ENCODE results near the gene REEP3. TPM values are rescaled to one million over a fixed set of nuclear protein-coding genes. Genes with fewer than 3 reads are reported as not detected.
"Not testable (repeated sequence)": the region's sequence is repeated elsewhere in the genome, so short reads cannot be mapped to it uniquely, and the experiment has no call there.

Gene REEP3
- total RNA-seq, 1 donor from 2014 or later, result 33.1 TPM

- H3K4me1 Mint-ChIP-seq, result peaks cover 7% of the 10 kb centered on the region
- peaks cover 2% of the 10 kb centered on the region for H3K36me3 Mint-ChIP-seq
- H3K27ac Mint-ChIP-seq, result peak overlapping the region; percentile 73
- no peaks in the 10 kb centered on the region for H3K9me3 Mint-ChIP-seq
- H3K4me3 Mint-ChIP-seq, result no peak overlapping the region
- no peak for DNase-seq (ENCODE audit: low spot score in 2 of 2, unreplicated experiment in 2 of 2)
- TF ChIP-seq CTCF (IDR thresholded peaks at IDR 0.05; ENCODE audit: unreplicated experiment), result no peak
- H3K27me3 Mint-ChIP-seq (ENCODE audit: low read depth), result no peaks in the 10 kb centered on the region
Measured at GRCh38 chr10:63481815-63482421, 39.3 kb upstream of the REEP3 start.

- Mint-ChIP-seq H3K4me3 (no peak overlapping the region), H3K27ac (no peak overlapping the region), H3K4me1 (peaks cover 11% of the 10 kb centered on the region), H3K9me3 (no peaks in the 10 kb centered on the region), H3K27me3 (ENCODE audit: low read depth) (no peaks in the 10 kb centered on the region), H3K36me3 (peaks cover 2% of the 10 kb centered on the region)
- TF ChIP-seq CTCF (IDR thresholded peaks at IDR 0.05; ENCODE audit: unreplicated experiment), result no peak
- no peak for DNase-seq (ENCODE audit: low spot score in 2 of 2, unreplicated experiment in 2 of 2)
Measured at GRCh38 chr10:63483983-63484382, 37.2 kb upstream of the REEP3 start.

- no peak for TF ChIP-seq CTCF (IDR thresholded peaks at IDR 0.05; ENCODE audit: unreplicated experiment)
- no peak overlapping the region for H3K27ac Mint-ChIP-seq
Measured at GRCh38 chr10:63487990-63488389, 33.2 kb upstream of the REEP3 start.

GRCh38 chr10:63489838-63490237 lies 31.4 kb upstream of the REEP3 start:
- no peak for TF ChIP-seq CTCF (IDR thresholded peaks at IDR 0.05; ENCODE audit: unreplicated experiment)
- H3K9me3 Mint-ChIP-seq, result peaks cover under 1% of the 10 kb centered on the region

More at GRCh38 chr10:63487990-63488389, 33.2 kb upstream of the REEP3 start:
- H3K4me1 Mint-ChIP-seq, result peaks cover 17% of the 10 kb centered on the region
- peaks cover 6% of the 10 kb centered on the region for H3K36me3 Mint-ChIP-seq
- no peak overlapping the region for H3K4me3 Mint-ChIP-seq
- H3K9me3 Mint-ChIP-seq, result no peaks in the 10 kb centered on the region
- DNase-seq (ENCODE audit: low spot score in 2 of 2, unreplicated experiment in 2 of 2), result no peak
- no peaks in the 10 kb centered on the region for H3K27me3 Mint-ChIP-seq (ENCODE audit: low read depth)

GRCh38 chr10:63491588-63492316 lies 29.4 kb upstream of the REEP3 start:
- peaks cover 18% of the 10 kb centered on the region for H3K4me1 Mint-ChIP-seq
- H3K4me3 Mint-ChIP-seq, result peak overlapping the region; percentile 7
- no peak for DNase-seq (ENCODE audit: low spot score in 2 of 2, unreplicated experiment in 2 of 2)
- peak overlapping the region; percentile 86 for H3K27ac Mint-ChIP-seq
- no peak for TF ChIP-seq CTCF (IDR thresholded peaks at IDR 0.05; ENCODE audit: unreplicated experiment)
- peaks cover 7% of the 10 kb centered on the region for H3K9me3 Mint-ChIP-seq
- peaks cover 16% of the 10 kb centered on the region for H3K36me3 Mint-ChIP-seq
- no peaks in the 10 kb centered on the region for H3K27me3 Mint-ChIP-seq (ENCODE audit: low read depth)

More at GRCh38 chr10:63489838-63490237, 31.4 kb upstream of the REEP3 start:
- Mint-ChIP-seq H3K36me3 (peaks cover 5% of the 10 kb centered on the region), H3K27me3 (ENCODE audit: low read depth) (no peaks in the 10 kb centered on the region), H3K4me1 (peaks cover 17% of the 10 kb centered on the region), H3K27ac (no peak overlapping the region), H3K4me3 (no peak overlapping the region)
- DNase-seq (ENCODE audit: low spot score in 2 of 2, unreplicated experiment in 2 of 2), result no peak

GRCh38 chr10:63492317-63492690 lies 28.9 kb upstream of the REEP3 start:
- H3K36me3 Mint-ChIP-seq, result peaks cover 17% of the 10 kb centered on the region
- not testable (repeated sequence) for DNase-seq (ENCODE audit: low spot score in 2 of 2, unreplicated experiment in 2 of 2); H3K9me3 Mint-ChIP-seq; H3K27me3 Mint-ChIP-seq (ENCODE audit: low read depth)
- peak overlapping the region; percentile 86 for H3K27ac Mint-ChIP-seq
- H3K4me3 Mint-ChIP-seq, result peak overlapping the region; percentile 7
- peaks cover 20% of the 10 kb centered on the region for H3K4me1 Mint-ChIP-seq

All from mesothelial cell of epicardium (in vitro differentiated cells).